ENCODE results near the gene GPSM1. TPM values are rescaled to one million over a fixed set of nuclear protein-coding genes. Genes with fewer than 3 reads are reported as not detected.

The GPSM1 gene
- polyA plus RNA-seq, 1 of the 3 experiments (the other 2 are of a cell fraction): 26.7 TPM

- peaks cover 48% of the 10 kb centered on the region for H3K27me3 ChIP-seq (ENCODE audit: insufficient read depth)
- H2AFZ ChIP-seq (ENCODE audit: low read depth): no peak overlapping the region
- WGBS (ENCODE audit: low lambda C conversion rate): 46% methylated on average over 11 of the region's 22 CpGs
- H3K4me2 ChIP-seq: no peak overlapping the region
- H3K9me2 ChIP-seq: no peaks in the 10 kb centered on the region
- peaks cover 0 to 16% of the 10 kb centered on the region in 2 experiments; a peak in 2 of 4 replicates for H3K4me1 ChIP-seq (ENCODE audit: control insufficient read depth in 1 of 2, insufficient read depth in 2 of 2, low read depth in 1 of 2, low read length in 1 of 2)
- ChIA-PET POLR2A (no interaction called here), CTCF (interaction anchor here (0.6 to 4.8 kb wide), 45 partner anchors 8 to 178 kb away, joined by 3 to 59 read pairs (median 5); partner anchors contain the start of genes CCDC187, GPSM1 and QSOX2)
- no peaks in the 10 kb centered on the region for H3K9me3 ChIP-seq
- H3K79me2 ChIP-seq (ENCODE audit: insufficient read depth): no peaks in the 10 kb centered on the region
- no peak overlapping the region for H3K4me3 ChIP-seq (ENCODE audit: low read depth in 2 of 2, low read length in 1 of 2)
- H3F3A ChIP-seq (replicated peaks; ENCODE audit: insufficient read depth): no peaks in the 10 kb centered on the region
- TF ChIP-seq, protein P1, sequence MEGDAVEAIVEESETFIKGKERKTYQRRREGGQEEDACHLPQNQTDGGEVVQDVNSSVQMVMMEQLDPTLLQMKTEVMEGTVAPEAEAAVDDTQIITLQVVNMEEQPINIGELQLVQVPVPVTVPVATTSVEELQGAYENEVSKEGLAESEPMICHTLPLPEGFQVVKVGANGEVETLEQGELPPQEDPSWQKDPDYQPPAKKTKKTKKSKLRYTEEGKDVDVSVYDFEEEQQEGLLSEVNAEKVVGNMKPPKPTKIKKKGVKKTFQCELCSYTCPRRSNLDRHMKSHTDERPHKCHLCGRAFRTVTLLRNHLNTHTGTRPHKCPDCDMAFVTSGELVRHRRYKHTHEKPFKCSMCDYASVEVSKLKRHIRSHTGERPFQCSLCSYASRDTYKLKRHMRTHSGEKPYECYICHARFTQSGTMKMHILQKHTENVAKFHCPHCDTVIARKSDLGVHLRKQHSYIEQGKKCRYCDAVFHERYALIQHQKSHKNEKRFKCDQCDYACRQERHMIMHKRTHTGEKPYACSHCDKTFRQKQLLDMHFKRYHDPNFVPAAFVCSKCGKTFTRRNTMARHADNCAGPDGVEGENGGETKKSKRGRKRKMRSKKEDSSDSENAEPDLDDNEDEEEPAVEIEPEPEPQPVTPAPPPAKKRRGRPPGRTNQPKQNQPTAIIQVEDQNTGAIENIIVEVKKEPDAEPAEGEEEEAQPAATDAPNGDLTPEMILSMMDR (IDR thresholded peaks at IDR 0.05): no peak
- TF ChIP-seq RCOR1 (IDR thresholded peaks at IDR 0.05; ENCODE audit: low read length) (no peak), NRF1 (IDR thresholded peaks at IDR 0.05; ENCODE audit: low read depth, low read length) (no peak), JUND (IDR thresholded peaks at IDR 0.05) (no peak), SIN3A (IDR thresholded peaks at IDR 0.05; ENCODE audit: borderline replicate concordance, low read depth, low read length) (no peak), TCF12 (IDR thresholded peaks at IDR 0.05) (no peak), ELF1 (IDR thresholded peaks at IDR 0.05) (no peak)
- H4K20me1 ChIP-seq (ENCODE audit: insufficient read depth): no peaks in the 10 kb centered on the region
- DNase-seq: no peak
- no peak overlapping the region for H3K27ac ChIP-seq (ENCODE audit: low read depth in 2 of 2, low read length in 1 of 2)
- H3K36me3 ChIP-seq (replicated peaks in 1 of 2; ENCODE audit: control insufficient read depth in 1 of 2, insufficient read depth in 2 of 2, low read length in 1 of 2): no peaks in the 10 kb centered on the region
- no peak overlapping the region for H3K9ac ChIP-seq
Measured at GRCh38 chr9:136284311-136284710, 43.0 kb upstream of the GPSM1 start.

GRCh38 chr9:136284951-136285350 lies 42.4 kb upstream of the GPSM1 start:
- ChIA-PET CTCF (interaction anchor here (0.8 to 4.8 kb wide), 23 partner anchors 9 to 147 kb away, joined by 3 to 59 read pairs (median 8); partner anchors contain the start of gene GPSM1), POLR2A (no interaction called here)
- Histone ChIP-seq H3K4me1 (ENCODE audit: control insufficient read depth in 1 of 2, insufficient read depth in 2 of 2, low read depth in 1 of 2, low read length in 1 of 2) (peaks cover 0 to 19% of the 10 kb centered on the region in 2 experiments; a peak in 2 of 4 replicates), H3K27me3 (ENCODE audit: insufficient read depth) (peaks cover 48% of the 10 kb centered on the region), H3K9me2 (no peaks in the 10 kb centered on the region), H4K20me1 (ENCODE audit: insufficient read depth) (no peaks in the 10 kb centered on the region), H3K4me3 (ENCODE audit: low read depth in 2 of 2, low read length in 1 of 2) (no peak overlapping the region), H2AFZ (ENCODE audit: low read depth) (no peak overlapping the region), H3K36me3 (replicated peaks in 1 of 2; ENCODE audit: control insufficient read depth in 1 of 2, insufficient read depth in 2 of 2, low read length in 1 of 2) (no peaks in the 10 kb centered on the region), H3K4me2 (no peak overlapping the region), H3K9me3 (no peaks in the 10 kb centered on the region), H3K79me2 (ENCODE audit: insufficient read depth) (no peaks in the 10 kb centered on the region), H3F3A (replicated peaks; ENCODE audit: insufficient read depth) (no peaks in the 10 kb centered on the region), H3K9ac (no peak overlapping the region), H3K27ac (ENCODE audit: low read depth in 2 of 2, low read length in 1 of 2) (no peak overlapping the region)
- no peak for TF ChIP-seq IRF3 (IDR thresholded peaks at IDR 0.05; ENCODE audit: low read depth, low read length)
- TF ChIP-seq MXI1 (IDR thresholded peaks at IDR 0.05; ENCODE audit: low read depth, low read length): no peak
- no peak for TF ChIP-seq RXRA (IDR thresholded peaks at IDR 0.05; ENCODE audit: borderline replicate concordance, low read depth)
- TF ChIP-seq FOSL2 (IDR thresholded peaks at IDR 0.05; ENCODE audit: borderline replicate concordance, low read depth): no peak
- TF ChIP-seq YY1 (IDR thresholded peaks at IDR 0.05; ENCODE audit: low read depth): no peak
- TF ChIP-seq GABPA (IDR thresholded peaks at IDR 0.05; ENCODE audit: low read depth): no peak
- TF ChIP-seq RCOR1 (IDR thresholded peaks at IDR 0.05; ENCODE audit: low read length): no peak
- TF ChIP-seq TAF1 (IDR thresholded peaks at IDR 0.05; ENCODE audit: borderline replicate concordance, low read depth, low read length): no peak
- TF ChIP-seq REST (IDR thresholded peaks at IDR 0.05; ENCODE audit: low read depth, low read length): no peak
- no peak for TF ChIP-seq MEF2A (IDR thresholded peaks at IDR 0.05; ENCODE audit: borderline replicate concordance, low read depth)
- no peak for TF ChIP-seq GATA2 (CRISPR knock-in tag; IDR thresholded peaks at IDR 0.05)
- no peak for TF ChIP-seq NRF1 (IDR thresholded peaks at IDR 0.05; ENCODE audit: low read depth, low read length)
- no peak for TF ChIP-seq EZH2phosphoT487 (IDR thresholded peaks at IDR 0.05; ENCODE audit: borderline replicate concordance, low read depth)
- TF ChIP-seq EP300 (IDR thresholded peaks at IDR 0.05; ENCODE audit: borderline replicate concordance in 1 of 2, low read depth in 1 of 2, low read length in 1 of 2): no peak
- no peak for TF ChIP-seq POLR2AphosphoS5 (IDR thresholded peaks at IDR 0.05; ENCODE audit: low read depth, low read length)
- no CpG with 5 or more reads among the region's 19 CpGs for WGBS (ENCODE audit: low lambda C conversion rate)
- no peak for DNase-seq

All from SK-N-SH (cell line).